Sigmoid colon (tissue), 7 donors: Measurements from ENCODE around the gene MRC2. TPM values are rescaled to one million over a fixed set of nuclear protein-coding genes. Genes with fewer than 3 reads are reported as not detected.

Experiments
- DNase-seq: peaks from one replicate; pipeline ENCODE4 v3.0.0-alpha.2; 2019
- H3K27ac ChIP-seq, 4 donors: fragments of 200-600 bp; sonication (generic); one replicate each; pipeline ENCODE4 v1.5.1; 2016 to 2019; ENCODE audit warnings: mild to moderate bottlenecking in 1 of 4
- H3K27me3 ChIP-seq, 3 donors: fragments of 200-600 bp; sonication (generic); one replicate each; pipeline ENCODE4 v1.5.1; 2019; ENCODE audit warnings: mild to moderate bottlenecking in 1 of 3
- H3K36me3 ChIP-seq, 4 donors: fragments of 200-600 bp; sonication (generic); one replicate each; pipeline ENCODE4 v1.5.1; 2016 to 2019
- H3K4me1 ChIP-seq, 4 donors: fragments of 200-600 bp; sonication (generic); one replicate each; pipeline ENCODE4 v1.5.1; 2017 to 2019
- H3K4me3 ChIP-seq, 4 donors: fragments of 200-600 bp; sonication (generic); one replicate each; pipeline ENCODE4 v1.5.1; 2017 to 2019; ENCODE audit warnings: mild to moderate bottlenecking in 2 of 4, moderate library complexity in 1 of 4
- H3K9me3 ChIP-seq, 4 donors: fragments of 200-600 bp in 3 of 4; sonication (generic) in 3 of 4; one replicate each; pipeline versions ENCODE4 v1.5.1 to v1.6.1; 2013 to 2019
- EP300 ChIP-seq, 4 donors: sonication (generic); formaldehyde crosslinking; IDR thresholded peaks; one replicate each; pipeline ENCODE4 v1.6.1; 2017; ENCODE audit warnings: antibody characterized with exemption in 4 of 4
- POLR2A ChIP-seq, 2 donors: fragments of 450-650 bp; IDR thresholded peaks; one replicate each; pipeline ENCODE4 v1.6.1; 2016; ENCODE audit warnings: antibody characterized with exemption in 2 of 2, mild to moderate bottlenecking in 2 of 2, moderate library complexity in 2 of 2
- POLR2AphosphoS5 ChIP-seq, 4 donors: sonication (generic); formaldehyde crosslinking; IDR thresholded peaks; one replicate each; pipeline ENCODE4 v1.6.1; 2017; ENCODE audit warnings: antibody characterized with exemption in 4 of 4
- WGBS, 2 donors: extraction: QIAGEN DNeasy Blood & Tissue Kit; methylation state at CpG; one replicate each; pipeline ENCODE4 v1.1.7; 2013; 5-methylcytosine and 5-hydroxymethylcytosine counted together
- intact Hi-C: fragments of 100-400 bp; cut with DNase I; formaldehyde crosslinking; loops from one replicate; pipeline ENCODE4 v1.15.1; 2023
- polyA plus RNA-seq, 3 donors: library from polyadenylated mRNA; stranded (reverse); fragments of 200-250 nt; gene quantifications; one replicate each; pipeline ENCODE4 v1.2.3, GENCODE V29; 2013
- total RNA-seq, 4 donors: library from RNA; depleted of rRNA; stranded (reverse); fragments of >200 nt; gene quantifications; one replicate each; pipeline ENCODE4 v1.1.0, GENCODE V29; 2016
- TF ChIP-seq, protein P1 (sequence below), 4 experiments: fragments of 450-650 bp in 3 of 4; fragments of 200-600 bp in 1 of 4; IDR thresholded peaks; one replicate each; pipeline ENCODE4 v1.5.1; 2016 to 2019; ENCODE audit warnings: antibody characterized with exemption in 4 of 4, mild to moderate bottlenecking in 3 of 4, moderate library complexity in 2 of 4
- donor health status: healthy with polysubstance abuse.
- donor health status: Bipolar disorder and iron deficiency.
- donor health status: healthy.

The MRC2 gene
- total and polyA plus RNA-seq, 7 donors: 2.5 to 94.4 (median 19.6) TPM

DNA sequence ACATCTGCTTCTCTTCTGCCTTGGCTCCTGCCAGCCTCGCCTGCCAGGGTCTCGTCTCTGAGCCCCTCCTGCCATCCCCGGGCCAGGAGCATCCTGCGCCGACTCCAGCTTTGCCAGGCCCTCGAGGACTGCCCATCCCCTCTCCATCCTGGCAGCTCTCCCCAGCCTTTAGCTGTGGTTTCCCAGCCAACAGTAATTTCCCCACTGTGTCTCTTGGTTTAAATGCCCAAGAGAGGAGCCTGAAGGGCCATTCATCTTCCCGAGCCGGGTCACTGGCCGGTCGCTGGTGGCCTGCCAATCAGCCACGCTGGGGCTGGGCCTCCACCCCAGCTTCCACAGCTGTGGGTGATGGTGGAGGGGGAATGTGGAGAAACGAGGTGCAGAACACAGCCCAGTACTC is 47.8 kb downstream of the MRC2 start:
- intact Hi-C loops: no loop called here
- WGBS, 2 donors: 71 to 78% methylated on average over 12 of the region's 12 CpGs
- Histone ChIP-seq H3K27ac (no peak overlapping the region), H3K4me1 (no peaks in the 10 kb centered on the region), H3K9me3 (no peaks in the 10 kb centered on the region), H3K36me3 (no peaks in the 10 kb centered on the region), H3K4me3 (no peak overlapping the region), H3K27me3 (no peaks in the 10 kb centered on the region)
- TF ChIP-seq POLR2A (IDR thresholded peaks at IDR 0.05) (no peak), POLR2AphosphoS5 (IDR thresholded peaks at IDR 0.05) (no peak), EP300 (IDR thresholded peaks at IDR 0.05) (no peak)
- TF ChIP-seq, protein P1, sequence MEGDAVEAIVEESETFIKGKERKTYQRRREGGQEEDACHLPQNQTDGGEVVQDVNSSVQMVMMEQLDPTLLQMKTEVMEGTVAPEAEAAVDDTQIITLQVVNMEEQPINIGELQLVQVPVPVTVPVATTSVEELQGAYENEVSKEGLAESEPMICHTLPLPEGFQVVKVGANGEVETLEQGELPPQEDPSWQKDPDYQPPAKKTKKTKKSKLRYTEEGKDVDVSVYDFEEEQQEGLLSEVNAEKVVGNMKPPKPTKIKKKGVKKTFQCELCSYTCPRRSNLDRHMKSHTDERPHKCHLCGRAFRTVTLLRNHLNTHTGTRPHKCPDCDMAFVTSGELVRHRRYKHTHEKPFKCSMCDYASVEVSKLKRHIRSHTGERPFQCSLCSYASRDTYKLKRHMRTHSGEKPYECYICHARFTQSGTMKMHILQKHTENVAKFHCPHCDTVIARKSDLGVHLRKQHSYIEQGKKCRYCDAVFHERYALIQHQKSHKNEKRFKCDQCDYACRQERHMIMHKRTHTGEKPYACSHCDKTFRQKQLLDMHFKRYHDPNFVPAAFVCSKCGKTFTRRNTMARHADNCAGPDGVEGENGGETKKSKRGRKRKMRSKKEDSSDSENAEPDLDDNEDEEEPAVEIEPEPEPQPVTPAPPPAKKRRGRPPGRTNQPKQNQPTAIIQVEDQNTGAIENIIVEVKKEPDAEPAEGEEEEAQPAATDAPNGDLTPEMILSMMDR (IDR thresholded peaks at IDR 0.05): no peak
- DNase-seq: peak; percentile 63

GRCh38 chr17:62675701-62676100 is 48.2 kb downstream of the MRC2 start:
- intact Hi-C loops: no loop called here
- Histone ChIP-seq H3K4me1 (no peaks in the 10 kb centered on the region), H3K36me3 (no peaks in the 10 kb centered on the region), H3K4me3 (no peak overlapping the region), H3K27me3 (no peaks in the 10 kb centered on the region), H3K9me3 (no peaks in the 10 kb centered on the region), H3K27ac (no peak overlapping the region)
- peak; percentile 63 for DNase-seq
- TF ChIP-seq EP300 (IDR thresholded peaks at IDR 0.05) (no peak), POLR2AphosphoS5 (IDR thresholded peaks at IDR 0.05) (no peak), POLR2A (IDR thresholded peaks at IDR 0.05) (no peak)
- TF ChIP-seq, protein P1 (IDR thresholded peaks at IDR 0.05): no peak
- WGBS, 2 donors: 87 to 89% methylated on average over 4 of the region's 4 CpGs

DNA sequence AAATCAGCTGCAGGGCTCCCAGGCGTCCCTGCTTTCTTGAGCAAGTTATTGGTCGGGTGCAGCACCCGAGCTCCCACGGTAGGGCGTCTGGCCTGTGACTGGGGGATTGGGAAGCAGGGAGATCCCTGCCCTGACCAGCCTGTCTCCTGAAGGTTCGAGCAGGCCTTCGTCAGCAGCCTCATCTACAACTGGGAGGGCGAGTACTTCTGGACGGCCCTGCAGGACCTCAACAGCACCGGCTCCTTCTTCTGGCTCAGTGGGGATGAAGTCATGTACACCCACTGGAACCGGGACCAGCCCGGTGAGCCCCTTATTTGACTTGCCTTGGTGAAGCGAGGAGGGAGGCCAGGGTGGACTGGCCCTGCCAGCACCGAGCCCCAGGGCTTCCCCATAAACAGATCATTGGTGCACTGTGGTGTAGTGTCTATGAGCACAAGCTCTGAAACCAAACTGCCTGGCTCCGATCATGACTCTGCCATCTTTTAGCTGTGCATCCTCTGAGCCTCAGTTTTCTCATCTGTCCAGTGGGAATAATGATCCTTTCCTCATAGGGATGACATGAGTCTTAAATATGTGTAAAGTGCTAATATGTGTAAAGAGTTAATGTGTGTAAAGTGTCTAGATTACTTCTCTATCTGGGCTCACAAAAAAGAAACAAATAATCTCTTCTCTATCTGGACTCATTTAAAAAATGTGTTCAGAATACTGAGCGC is 48.9 kb downstream of the MRC2 start:
- no peak for TF ChIP-seq POLR2AphosphoS5 (IDR thresholded peaks at IDR 0.05)
- no peak for TF ChIP-seq EP300 (IDR thresholded peaks at IDR 0.05)
- TF ChIP-seq, protein P1 (IDR thresholded peaks at IDR 0.05): no peak
- no peak for TF ChIP-seq POLR2A (IDR thresholded peaks at IDR 0.05)
- Histone ChIP-seq H3K27me3 (no peaks in the 10 kb centered on the region), H3K27ac (no peak overlapping the region), H3K36me3 (no peaks in the 10 kb centered on the region), H3K4me3 (no peak overlapping the region), H3K9me3 (no peaks in the 10 kb centered on the region), H3K4me1 (no peaks in the 10 kb centered on the region)
- intact Hi-C loops: no loop called here
- DNase-seq: peak; percentile 54
- WGBS, 2 donors: 91 to 92% methylated on average over 16 of the region's 16 CpGs

- Histone ChIP-seq H3K27me3 (no peaks in the 10 kb centered on the region), H3K27ac (no peak overlapping the region), H3K4me3 (no peak overlapping the region), H3K36me3 (no peaks in the 10 kb centered on the region), H3K9me3 (no peaks in the 10 kb centered on the region), H3K4me1 (no peaks in the 10 kb centered on the region)
- 93 to 95% methylated on average over 18 of the region's 18 CpGs for WGBS, 2 donors
- intact Hi-C loops: no loop called here
- DNase-seq: peak; percentile 49
- TF ChIP-seq POLR2AphosphoS5 (IDR thresholded peaks at IDR 0.05): no peak
- TF ChIP-seq, protein P1 (IDR thresholded peaks at IDR 0.05): no peak
- no peak for TF ChIP-seq POLR2A (IDR thresholded peaks at IDR 0.05)
- no peak for TF ChIP-seq EP300 (IDR thresholded peaks at IDR 0.05)
Observed at GRCh38 chr17:62676952-62677596, 49.6 kb downstream of the MRC2 start.
